Glomerular endothelial cell (primary cell): ENCODE data around the gene CYS1. TPM values are rescaled to one million over a fixed set of nuclear protein-coding genes. Genes with fewer than 3 reads are reported as not detected.
"Not testable (repeated sequence)": the region's sequence is repeated elsewhere in the genome, so short reads cannot be mapped to it uniquely, and the experiment has no call there.

Source experiments
- DNase-seq: peaks from one replicate; pipeline ENCODE4 v3.0.0-alpha.2; 2011; ENCODE audit warnings: low read depth, low spot score; ENCODE audit errors: extremely low read depth
- total RNA-seq: library from RNA; depleted of rRNA; stranded (reverse); fragments of >200 nt; gene quantifications from 2 replicates; pipeline ENCODE4 v1.2.3, GENCODE V29; 2015

The CYS1 gene
- total RNA-seq, 1 donor from 2014 or later: 0.12 TPM

- DNase-seq: no peak
Measured at GRCh38 chr2:10033251-10034006, 46.8 kb downstream of the CYS1 start.

GRCh38 chr2:10032746-10033105 is 47.5 kb downstream of the CYS1 start:
- DNase-seq: no peak

GRCh38 chr2:10031886-10032745 is 48.1 kb downstream of the CYS1 start:
- DNase-seq: no peak

GRCh38 chr2:10030798-10031197 is 49.4 kb downstream of the CYS1 start:
- DNase-seq: not testable (repeated sequence)

- DNase-seq: no peak
Measured at GRCh38 chr2:10030311-10030736, 49.9 kb downstream of the CYS1 start.

GRCh38 chr2:10029875-10030223 is 50.4 kb downstream of the CYS1 start:
- DNase-seq: no peak

- no peak for DNase-seq
Measured at GRCh38 chr2:10028988-10029874, 51.0 kb downstream of the CYS1 start.

GRCh38 chr2:10028407-10028987 is 51.7 kb downstream of the CYS1 start:
- no peak for DNase-seq

GRCh38 chr2:10027660-10028330 is 52.4 kb downstream of the CYS1 start:
- no peak for DNase-seq

- no peak for DNase-seq
Measured at GRCh38 chr2:10026940-10027569, 53.2 kb downstream of the CYS1 start.

- no peak for DNase-seq
Measured at GRCh38 chr2:10022966-10023662, 57.1 kb downstream of the CYS1 start.

GRCh38 chr2:10022445-10022844 is 57.8 kb downstream of the CYS1 start:
- DNase-seq: no peak

GRCh38 chr2:10022041-10022421 is 58.2 kb downstream of the CYS1 start:
- no peak for DNase-seq

- no peak for DNase-seq
Measured at GRCh38 chr2:10019602-10020400, 60.4 kb downstream of the CYS1 start.

- no peak for DNase-seq
Measured at GRCh38 chr2:10019174-10019573, 61.0 kb downstream of the CYS1 start.

GRCh38 chr2:10017313-10017941 is 62.8 kb downstream of the CYS1 start:
- no peak for DNase-seq

GRCh38 chr2:10016802-10017258 is 63.4 kb downstream of the CYS1 start:
- no peak for DNase-seq
